ENCODE measurements around the gene RNF145. TPM values are rescaled to one million over a fixed set of nuclear protein-coding genes. Genes with fewer than 3 reads are reported as not detected.

RNF145 gene
- total RNA-seq, 1 donor from 2014 or later = 220 TPM

- H3K9me3 ChIP-seq = no peaks in the 10 kb centered on the region
- no peaks in the 10 kb centered on the region for H3K27me3 ChIP-seq
- H3K4me3 ChIP-seq = peak overlapping the region; percentile 82
- no peak for TF ChIP-seq CTCF (IDR thresholded peaks at IDR 0.05)
- DNase-seq (no peak), ATAC-seq (no peak)
- no peaks in the 10 kb centered on the region for H3K36me3 ChIP-seq
- intact Hi-C loops (cut with DNase I) = no loop called here
- peaks cover 27% of the 10 kb centered on the region for H3K4me1 ChIP-seq
- H3K27ac ChIP-seq = peak overlapping the region; percentile 91
Observed at GRCh38 chr5:159206818-159207217, 2.5 kb downstream of the RNF145 start.

- H3K4me3 ChIP-seq = peak overlapping the region; percentile 82
- DNase-seq (no peak), ATAC-seq (no peak)
- no peak for TF ChIP-seq CTCF (IDR thresholded peaks at IDR 0.05)
- peaks cover 24% of the 10 kb centered on the region for H3K4me1 ChIP-seq
- no peaks in the 10 kb centered on the region for H3K27me3 ChIP-seq
- no peaks in the 10 kb centered on the region for H3K9me3 ChIP-seq
- intact Hi-C loops (cut with DNase I) = no loop called here
- no peaks in the 10 kb centered on the region for H3K36me3 ChIP-seq
- peak overlapping the region; percentile 91 for H3K27ac ChIP-seq
Observed at GRCh38 chr5:159206368-159206767, 3.0 kb downstream of the RNF145 start.

GRCh38 chr5:159203351-159203750 is 6.0 kb downstream of the RNF145 start:
- Histone ChIP-seq H3K27me3 (no peaks in the 10 kb centered on the region), H3K4me3 (no peak overlapping the region), H3K9me3 (no peaks in the 10 kb centered on the region), H3K36me3 (peaks cover 5% of the 10 kb centered on the region), H3K27ac (no peak overlapping the region), H3K4me1 (peaks cover 23% of the 10 kb centered on the region)
- no peak for TF ChIP-seq CTCF (IDR thresholded peaks at IDR 0.05)
- intact Hi-C loops (cut with DNase I) = no loop called here
- DNase-seq (no peak), ATAC-seq (no peak)

- Histone ChIP-seq H3K4me3 (no peak overlapping the region), H3K9me3 (no peaks in the 10 kb centered on the region), H3K4me1 (peaks cover 24% of the 10 kb centered on the region), H3K36me3 (peaks cover 5% of the 10 kb centered on the region), H3K27ac (no peak overlapping the region), H3K27me3 (no peaks in the 10 kb centered on the region)
- DNase-seq = no peak
- ATAC-seq = no peak
- intact Hi-C loops (cut with DNase I) = no loop called here
- TF ChIP-seq CTCF (IDR thresholded peaks at IDR 0.05) = no peak
Observed at GRCh38 chr5:159202151-159202550, 7.2 kb downstream of the RNF145 start.

GRCh38 chr5:159199780-159200179 is 9.6 kb downstream of the RNF145 start:
- H3K9me3 ChIP-seq = no peaks in the 10 kb centered on the region
- TF ChIP-seq CTCF (IDR thresholded peaks at IDR 0.05) = no peak
- DNase-seq (no peak), ATAC-seq (no peak)
- no peak overlapping the region for H3K4me3 ChIP-seq
- H3K27me3 ChIP-seq = no peaks in the 10 kb centered on the region
- H3K4me1 ChIP-seq = peaks cover 18% of the 10 kb centered on the region
- H3K36me3 ChIP-seq = peaks cover 11% of the 10 kb centered on the region
- no peak overlapping the region for H3K27ac ChIP-seq
- intact Hi-C loops (cut with DNase I) = no loop called here

- H3K36me3 ChIP-seq = peaks cover 17% of the 10 kb centered on the region
- ATAC-seq = no peak
- H3K9me3 ChIP-seq = no peaks in the 10 kb centered on the region
Observed at GRCh38 chr5:159199225-159199624, 10.1 kb downstream of the RNF145 start.

More at GRCh38 chr5:159199225-159199624, 10.1 kb downstream of the RNF145 start:
- DNase-seq = no peak
- Histone ChIP-seq H3K27ac (no peak overlapping the region), H3K27me3 (no peaks in the 10 kb centered on the region), H3K4me1 (peaks cover 18% of the 10 kb centered on the region), H3K4me3 (no peak overlapping the region)
- intact Hi-C loops (cut with DNase I) = no loop called here
- TF ChIP-seq CTCF (IDR thresholded peaks at IDR 0.05) = no peak

Data from upper lobe of right lung (tissue), 1 donor.